ENCODE data around the gene HAGHL. TPM values are rescaled to one million over a fixed set of nuclear protein-coding genes. Genes with fewer than 3 reads are reported as not detected.

HAGHL gene
- total and polyA plus RNA-seq, 2 donors (not counting 3 experiments of a cell fraction or from before 2014, with no cell fraction given) = 6.3 to 6.8 TPM

DNA sequence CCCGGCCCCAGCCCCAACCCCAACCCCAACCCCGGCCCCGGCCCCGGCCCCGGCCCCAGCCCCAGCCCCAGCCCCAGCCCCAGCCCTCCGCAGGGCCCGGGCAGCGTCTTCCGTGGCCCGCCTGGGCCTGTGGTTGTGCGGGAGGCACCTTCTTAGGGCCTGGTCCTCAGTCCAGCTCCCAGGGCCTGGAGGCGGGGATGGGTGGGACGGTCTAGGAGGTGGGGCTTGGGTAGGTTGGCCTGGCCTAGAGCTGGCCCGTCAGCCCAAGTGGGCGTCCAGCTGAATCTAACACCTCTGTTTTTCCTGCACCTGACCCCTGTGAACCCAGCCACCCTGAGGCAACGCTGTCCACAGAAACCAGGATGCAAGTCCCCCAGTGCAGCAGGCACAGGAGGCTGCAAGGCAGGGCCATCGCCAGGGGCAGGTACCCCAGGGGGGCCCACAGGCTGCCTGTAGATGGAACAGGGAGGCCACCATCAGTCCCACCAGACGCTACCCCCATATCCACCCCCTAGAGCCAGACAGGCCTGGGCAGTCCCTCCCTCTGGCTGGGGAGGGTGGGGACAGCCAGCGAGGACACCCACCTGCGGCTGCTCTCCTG is 42.4 kb downstream of the HAGHL start:
- ChIA-PET POLR2A (no interaction called here), CTCF (interaction anchor here (0.7 to 1.6 kb wide), 2 partner anchors 20 to 57 kb away, joined by 3 to 6 read pairs; no protein-coding TSS in a partner anchor)
- no peaks in the 10 kb centered on the region for H3K9me3 ChIP-seq (replicated peaks; ENCODE audit: control insufficient read depth, insufficient read depth, low read length)
- H3K27ac ChIP-seq (ENCODE audit: insufficient read depth, low read depth, low read length) = no peak overlapping the region
- no TSS peak for BruUV-seq (replicated peaks)
- dilution Hi-C loops (cut with MboI; ENCODE audit: extremely low pct_ligation_motif_present, low sequenced_read_pairs) = no loop called here
- no peaks in the 10 kb centered on the region for H4K20me1 ChIP-seq (replicated peaks; ENCODE audit: control insufficient read depth, extremely low read depth, insufficient read depth, low read length)
- no peak overlapping the region for H3K4me2 ChIP-seq (ENCODE audit: insufficient read depth, low read length)
- intact Hi-C loops (cut with micrococcal nuclease) = no loop called here
- no peak overlapping the region for H3K9ac ChIP-seq (replicated peaks; ENCODE audit: extremely low read depth, insufficient read depth, low read length)
- H3K27me3 ChIP-seq (ENCODE audit: control insufficient read depth in 2 of 2, insufficient read depth in 2 of 2, low read length in 2 of 2) = no peaks in the 10 kb centered on the region
- FAIRE-seq (no peak), DNase-seq (ENCODE audit: low read depth, low spot score) (no peak)
- TF ChIP-seq MYC (IDR thresholded peaks at IDR 0.05; ENCODE audit: low read depth, low read length) (no peak), EZH2 (IDR thresholded peaks at IDR 0.05; ENCODE audit: borderline replicate concordance, low read depth, low read length, severe bottlenecking) (no peak), POLR2AphosphoS5 (IDR thresholded peaks at IDR 0.05; ENCODE audit: insufficient read depth, low read depth, low read length) (no peak), JUN (IDR thresholded peaks at IDR 0.05; ENCODE audit: borderline replicate concordance, insufficient read depth, insufficient read length, low read depth) (no peak), POLR2A (IDR thresholded peaks at IDR 0.05; ENCODE audit: low read depth, low read length) (no peak), GATA2 (IDR thresholded peaks at IDR 0.05; ENCODE audit: insufficient read depth, insufficient read length, low read depth, low read length) (no peak)
- TF ChIP-seq, protein P1, sequence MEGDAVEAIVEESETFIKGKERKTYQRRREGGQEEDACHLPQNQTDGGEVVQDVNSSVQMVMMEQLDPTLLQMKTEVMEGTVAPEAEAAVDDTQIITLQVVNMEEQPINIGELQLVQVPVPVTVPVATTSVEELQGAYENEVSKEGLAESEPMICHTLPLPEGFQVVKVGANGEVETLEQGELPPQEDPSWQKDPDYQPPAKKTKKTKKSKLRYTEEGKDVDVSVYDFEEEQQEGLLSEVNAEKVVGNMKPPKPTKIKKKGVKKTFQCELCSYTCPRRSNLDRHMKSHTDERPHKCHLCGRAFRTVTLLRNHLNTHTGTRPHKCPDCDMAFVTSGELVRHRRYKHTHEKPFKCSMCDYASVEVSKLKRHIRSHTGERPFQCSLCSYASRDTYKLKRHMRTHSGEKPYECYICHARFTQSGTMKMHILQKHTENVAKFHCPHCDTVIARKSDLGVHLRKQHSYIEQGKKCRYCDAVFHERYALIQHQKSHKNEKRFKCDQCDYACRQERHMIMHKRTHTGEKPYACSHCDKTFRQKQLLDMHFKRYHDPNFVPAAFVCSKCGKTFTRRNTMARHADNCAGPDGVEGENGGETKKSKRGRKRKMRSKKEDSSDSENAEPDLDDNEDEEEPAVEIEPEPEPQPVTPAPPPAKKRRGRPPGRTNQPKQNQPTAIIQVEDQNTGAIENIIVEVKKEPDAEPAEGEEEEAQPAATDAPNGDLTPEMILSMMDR (IDR thresholded peaks at IDR 0.05; ENCODE audit: extremely low read depth in 1 of 2, insufficient read depth in 1 of 2, low read depth in 1 of 2, low read length in 2 of 2) = no peak
- TF ChIP-seq, protein P2, sequence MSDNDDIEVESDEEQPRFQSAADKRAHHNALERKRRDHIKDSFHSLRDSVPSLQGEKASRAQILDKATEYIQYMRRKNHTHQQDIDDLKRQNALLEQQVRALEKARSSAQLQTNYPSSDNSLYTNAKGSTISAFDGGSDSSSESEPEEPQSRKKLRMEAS (IDR thresholded peaks at IDR 0.05; ENCODE audit: insufficient read depth, insufficient read length) = no peak
- H3K79me2 ChIP-seq (ENCODE audit: control insufficient read depth, insufficient read depth, low read length) = no peaks in the 10 kb centered on the region
- no peaks in the 10 kb centered on the region for H3K36me3 ChIP-seq (ENCODE audit: control insufficient read depth in 2 of 2, extremely low read depth in 1 of 2, insufficient read depth in 2 of 2, low read length in 2 of 2)
- no peaks in the 10 kb centered on the region for H3K9me1 ChIP-seq (replicated peaks; ENCODE audit: control insufficient read depth, extremely low read depth, insufficient read depth, low read length)
- H3K4me3 ChIP-seq (replicated peaks in 1 of 3; ENCODE audit: insufficient read depth in 1 of 3, low read depth in 1 of 3, low read length in 3 of 3) = no peak overlapping the region
- no peaks in the 10 kb centered on the region for H3K4me1 ChIP-seq (ENCODE audit: control insufficient read depth, extremely low read depth, insufficient read depth, low read length)
- no peak overlapping the region for H2AFZ ChIP-seq (ENCODE audit: low read depth, low read length)
